Spleen (tissue), 7 donors: ENCODE results near the gene CD37.

Experiments used
- POLR2A ChIP-seq, 3 donors: fragments of 450-650 bp; IDR thresholded peaks; one replicate each; pipeline ENCODE4 v1.5.1; 2017; ENCODE audit warnings: antibody characterized with exemption in 3 of 3, mild to moderate bottlenecking in 1 of 3
- POLR2AphosphoS5 ChIP-seq, 3 donors: sonication (generic); formaldehyde crosslinking; IDR thresholded peaks; one replicate each; pipeline ENCODE4 v1.5.1; 2017; ENCODE audit warnings: antibody characterized with exemption in 3 of 3
- TF ChIP-seq, protein P1 (sequence below), 11 experiments: fragments of 200-600 bp in 7 of 11; fragments of 450-650 bp in 4 of 11; sonication (generic) in 4 of 11; IDR thresholded peaks in 8 of 11; conservative IDR thresholded peaks in 3 of 11; 1 replicate in 7 of 11; 2 replicates in 4 of 11; pipeline versions ENCODE4 v1.4.0 to v1.8.0; 2016 to 2021; ENCODE audit warnings: antibody characterized with exemption in 11 of 11, inconsistent platforms in 4 of 11, mild to moderate bottlenecking in 1 of 11
- donor health status: DM: no; HTN: no; CAD: no; lungs with moderate emphysema.
- donor health status: DM: no; HTN: no; CAD: no.
- donor health status: DM: no; HTN: no; CAD: no.

DNA sequence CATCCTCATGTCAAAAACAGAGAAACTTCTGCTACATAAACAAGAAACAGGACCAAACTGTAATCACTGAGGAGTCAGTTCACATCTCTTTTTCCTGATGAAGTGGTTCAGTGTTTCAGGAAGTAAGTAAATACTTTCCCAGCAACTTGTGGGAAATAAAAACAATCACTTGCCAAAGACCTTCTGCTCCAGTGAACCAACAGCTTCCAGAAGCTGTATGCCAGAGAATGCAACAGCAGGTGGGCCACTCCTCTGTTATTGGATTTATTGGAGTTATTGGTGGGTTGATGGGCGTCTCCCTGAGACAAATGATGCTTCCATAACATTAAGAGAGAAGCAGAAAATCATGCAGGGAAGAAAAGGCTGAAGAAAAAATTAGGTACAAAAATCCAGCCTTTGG is 20.1 kb upstream of the CD37 start:
- TF ChIP-seq, protein P1, sequence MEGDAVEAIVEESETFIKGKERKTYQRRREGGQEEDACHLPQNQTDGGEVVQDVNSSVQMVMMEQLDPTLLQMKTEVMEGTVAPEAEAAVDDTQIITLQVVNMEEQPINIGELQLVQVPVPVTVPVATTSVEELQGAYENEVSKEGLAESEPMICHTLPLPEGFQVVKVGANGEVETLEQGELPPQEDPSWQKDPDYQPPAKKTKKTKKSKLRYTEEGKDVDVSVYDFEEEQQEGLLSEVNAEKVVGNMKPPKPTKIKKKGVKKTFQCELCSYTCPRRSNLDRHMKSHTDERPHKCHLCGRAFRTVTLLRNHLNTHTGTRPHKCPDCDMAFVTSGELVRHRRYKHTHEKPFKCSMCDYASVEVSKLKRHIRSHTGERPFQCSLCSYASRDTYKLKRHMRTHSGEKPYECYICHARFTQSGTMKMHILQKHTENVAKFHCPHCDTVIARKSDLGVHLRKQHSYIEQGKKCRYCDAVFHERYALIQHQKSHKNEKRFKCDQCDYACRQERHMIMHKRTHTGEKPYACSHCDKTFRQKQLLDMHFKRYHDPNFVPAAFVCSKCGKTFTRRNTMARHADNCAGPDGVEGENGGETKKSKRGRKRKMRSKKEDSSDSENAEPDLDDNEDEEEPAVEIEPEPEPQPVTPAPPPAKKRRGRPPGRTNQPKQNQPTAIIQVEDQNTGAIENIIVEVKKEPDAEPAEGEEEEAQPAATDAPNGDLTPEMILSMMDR (IDR thresholded peaks at IDR 0.05 in 8 of 11, conservative IDR thresholded peaks at IDR 0.05 in 3 of 11) = no peak
- TF ChIP-seq POLR2A (IDR thresholded peaks at IDR 0.05) (no peak), POLR2AphosphoS5 (IDR thresholded peaks at IDR 0.05) (no peak)
